Activated CD8-positive, alpha-beta memory T cell treated with anti-CD3 and anti-CD28 coated beads, Interleukin-2, amount 50 U/mL, for 1 hour (primary cell): ENCODE measurements around the gene OTOGL.
A peak's percentile ranks its signal among the peaks of the same experiment; 100 is the strongest.

Experiments used
- DNase-seq: peaks from one replicate; pipeline ENCODE4 v3.0.0-alpha.2; 2020; ENCODE audit errors: extremely low read depth

The OTOGL gene, protein sequence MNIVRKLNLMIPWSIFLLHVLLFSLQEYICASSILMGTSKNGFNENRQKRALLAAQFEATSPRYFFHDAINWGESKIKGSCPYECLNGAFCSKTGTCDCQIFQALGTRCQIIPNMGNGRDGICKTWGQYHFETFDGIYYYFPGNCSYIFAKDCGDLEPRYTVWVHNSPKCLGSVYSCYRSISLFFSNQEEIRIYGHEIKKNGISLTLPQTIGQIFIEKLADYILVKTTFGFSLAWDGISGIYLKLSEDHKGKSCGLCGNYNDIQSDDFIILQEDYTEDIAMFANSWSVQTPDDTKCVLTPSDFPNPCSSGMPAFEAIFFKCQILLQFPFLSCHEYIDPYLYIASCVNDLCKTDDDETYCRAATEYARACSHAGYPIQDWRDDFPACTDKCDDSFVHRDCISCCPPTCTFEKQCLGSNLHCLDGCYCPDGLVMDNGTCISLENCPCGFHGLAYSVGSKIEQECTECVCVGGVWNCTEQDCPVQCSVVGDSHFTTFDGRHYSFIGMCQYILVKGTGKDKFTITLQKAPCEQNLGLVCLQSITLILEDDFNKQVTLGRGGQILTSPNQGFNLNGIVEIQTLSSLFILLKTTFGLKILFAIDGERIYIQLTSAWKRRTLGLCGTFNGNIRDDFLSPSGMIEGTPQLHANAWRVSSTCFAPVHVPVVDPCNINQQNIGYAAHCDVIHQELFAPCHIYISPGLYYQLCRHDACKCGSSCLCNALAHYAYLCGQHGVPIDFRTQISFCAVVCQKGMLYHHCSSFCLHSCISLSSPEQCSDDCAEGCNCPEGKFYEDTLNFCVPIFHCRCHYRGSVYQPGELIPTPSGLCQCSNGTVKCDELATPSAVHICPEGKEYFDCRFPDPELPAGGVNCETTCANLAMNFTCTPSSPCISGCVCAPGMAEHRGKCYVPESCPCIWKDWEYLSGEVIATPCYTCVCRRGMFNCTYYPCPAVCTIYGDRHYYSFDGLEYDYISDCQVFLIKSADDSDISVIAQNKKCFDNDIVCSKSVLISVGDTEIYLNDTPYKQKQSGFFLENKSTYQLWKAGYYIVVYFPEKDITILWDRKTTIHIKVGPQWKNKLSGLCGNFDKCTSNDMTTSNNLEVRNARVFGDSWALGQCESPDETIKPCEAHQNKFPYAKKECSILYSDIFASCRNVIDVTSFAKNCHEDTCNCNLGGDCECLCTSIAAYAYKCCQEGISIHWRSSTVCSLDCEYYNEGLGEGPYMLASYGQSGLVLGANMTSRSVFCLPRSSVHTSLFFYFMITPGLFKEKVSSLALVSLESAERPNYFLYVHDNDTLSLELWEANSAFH (N-terminal part only)

DNA sequence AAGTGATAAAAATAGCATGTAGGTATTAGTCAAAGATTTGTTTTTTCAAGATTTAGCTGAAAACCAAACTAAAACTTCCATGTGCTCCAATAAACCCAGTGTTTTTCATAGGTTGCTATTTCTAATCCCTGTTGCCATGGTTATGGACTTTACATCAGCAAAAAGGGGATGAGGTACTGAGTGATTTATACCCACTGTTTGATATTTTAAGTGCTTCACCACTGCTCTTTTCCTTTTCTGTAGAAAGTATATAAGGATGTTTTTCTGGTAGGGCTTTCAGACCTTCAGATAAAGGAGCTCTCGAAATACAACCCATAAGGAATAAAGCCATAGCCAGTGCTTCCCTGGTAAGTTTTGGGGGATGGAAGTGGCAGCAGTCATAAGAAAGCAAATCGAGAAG is at the start of gene OTOGL:
Gene OTOGL (plus strand): TSS at position 279 of the 400 bp plus-strand sequence. CDS start 109,895 bp downstream, outside the sequence.
- DNase-seq = no peak

DNA sequence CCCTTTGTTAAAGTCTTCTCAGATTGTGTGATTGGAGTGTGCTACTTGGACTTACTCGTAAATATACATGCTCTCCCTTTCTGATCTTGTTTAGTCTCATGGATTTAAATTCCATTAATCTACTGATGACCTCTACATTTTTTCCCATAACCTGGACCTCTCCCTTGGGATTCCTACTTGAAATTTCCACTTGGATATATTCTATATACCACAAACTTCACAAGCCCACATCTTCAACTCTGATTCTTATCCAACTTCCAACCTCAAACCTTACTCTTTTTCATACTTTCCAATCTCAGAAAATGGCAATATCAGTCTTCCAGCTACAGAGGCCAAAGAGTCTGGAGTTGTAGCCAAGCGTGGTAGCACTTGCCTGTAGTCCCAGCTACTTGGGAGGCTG is 49.1 kb upstream of the OTOGL start:
- DNase-seq = no peak

DNA sequence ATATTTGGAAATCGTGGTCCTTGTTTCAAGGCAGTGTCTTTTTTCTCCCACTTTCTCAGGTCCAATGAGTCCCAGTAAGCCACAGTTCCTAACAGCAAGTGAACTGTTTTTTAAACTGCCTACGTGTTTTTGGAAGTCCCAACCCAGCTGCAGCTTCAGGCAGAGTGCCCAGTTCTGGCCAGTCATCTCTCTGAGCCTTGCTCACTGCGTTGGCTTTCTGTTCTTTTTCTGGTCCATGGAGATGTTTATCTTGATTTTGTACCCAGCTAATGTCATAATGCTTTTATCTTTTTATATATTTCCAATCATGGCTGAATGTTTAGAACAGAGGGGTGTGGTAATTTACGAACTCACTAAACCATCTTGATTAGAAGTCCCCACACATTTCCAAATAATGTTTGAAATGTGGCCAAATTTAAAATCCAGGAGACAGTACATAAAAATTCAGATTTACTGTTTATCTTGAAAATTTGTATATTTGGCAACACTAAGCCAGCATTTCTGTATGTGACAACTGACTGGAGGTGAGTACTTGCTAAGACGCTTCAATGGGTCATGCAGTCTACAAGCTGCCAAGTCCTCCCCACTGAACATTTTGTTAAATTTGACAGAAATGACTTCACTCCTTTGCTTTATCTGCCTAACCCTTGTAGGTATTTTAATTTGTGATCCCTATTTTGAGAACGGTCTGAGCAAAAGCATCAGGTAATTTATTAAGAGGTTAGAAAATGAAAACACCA is 46.1 kb upstream of the OTOGL start:
- DNase-seq = no peak

DNA sequence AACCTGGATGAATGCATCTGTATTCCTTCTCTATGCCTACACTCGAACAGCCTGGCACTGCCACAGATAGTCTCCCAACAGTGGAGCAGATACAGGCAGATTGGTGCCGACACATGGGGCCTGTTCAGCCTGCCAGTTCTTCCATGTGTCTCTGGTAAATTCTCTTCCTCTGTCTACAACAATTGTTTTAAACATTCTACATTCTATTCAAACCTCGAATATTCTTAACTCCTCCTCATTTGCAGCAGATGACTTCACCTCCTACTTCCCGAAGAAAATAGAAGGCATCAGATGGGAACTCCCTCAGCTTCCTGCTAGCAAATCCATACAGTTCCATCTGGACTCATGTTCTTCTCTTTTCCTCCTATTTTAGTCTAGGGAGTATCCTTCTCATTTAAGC is 43.1 kb upstream of the OTOGL start:
- no peak for DNase-seq

DNA sequence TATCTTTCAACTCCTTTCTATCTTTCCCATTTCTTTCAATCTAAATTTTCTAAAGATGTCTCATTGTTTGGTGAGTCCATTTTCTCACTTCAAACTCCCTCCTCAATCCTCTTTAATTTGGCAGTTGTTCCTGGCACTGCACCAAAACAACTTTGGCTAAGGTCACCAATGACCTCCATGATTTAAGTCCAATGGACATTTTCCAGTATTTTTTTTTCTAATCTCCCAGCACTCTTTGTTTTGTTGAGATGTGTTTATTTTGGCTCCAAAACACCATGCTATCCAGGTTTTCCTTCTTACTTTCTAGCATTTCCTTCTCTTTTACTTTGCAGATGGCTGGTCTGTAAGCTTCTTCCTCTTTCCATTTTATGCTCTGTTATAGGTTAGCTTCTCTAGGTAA is 42.5 kb upstream of the OTOGL start:
- DNase-seq = no peak

DNA sequence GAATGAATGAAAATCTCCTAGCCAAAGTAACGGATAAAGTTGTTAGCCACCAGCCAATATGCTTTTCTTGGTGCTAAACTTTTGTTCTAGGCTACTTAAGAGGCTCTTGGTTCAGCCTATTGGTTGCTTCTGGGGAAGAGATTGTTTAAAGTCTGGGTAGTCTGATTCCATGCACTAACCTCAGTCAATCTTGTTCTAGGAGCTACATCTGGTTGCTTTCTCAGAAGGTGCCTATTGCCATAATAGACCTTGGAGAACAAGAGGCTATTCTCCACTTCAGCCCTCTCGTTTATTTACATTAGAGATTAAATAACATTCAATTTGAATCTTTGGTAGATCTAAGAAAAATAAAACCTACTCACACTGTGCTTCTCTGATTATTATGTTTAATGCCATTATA is 40.8 kb upstream of the OTOGL start:
- DNase-seq = no peak

DNA sequence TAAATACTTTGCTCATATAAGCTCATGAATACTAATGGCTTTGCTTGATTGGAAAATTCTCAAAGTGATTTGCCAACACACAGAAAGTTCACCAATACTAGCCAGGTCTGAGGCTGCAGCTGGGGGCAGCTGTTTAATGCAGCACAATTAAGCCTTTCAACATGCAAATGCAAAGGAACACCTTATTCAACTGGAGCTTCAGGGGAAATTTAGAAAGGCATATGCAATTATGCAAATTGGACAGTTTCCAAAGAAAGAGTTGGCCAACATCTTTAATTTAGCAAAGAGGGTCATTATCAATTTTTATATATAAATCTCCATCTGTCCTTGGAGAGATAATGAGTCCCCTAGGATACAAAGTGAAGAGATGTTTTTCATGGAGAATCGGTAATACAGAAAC is 40.2 kb upstream of the OTOGL start:
- DNase-seq = no peak

DNA sequence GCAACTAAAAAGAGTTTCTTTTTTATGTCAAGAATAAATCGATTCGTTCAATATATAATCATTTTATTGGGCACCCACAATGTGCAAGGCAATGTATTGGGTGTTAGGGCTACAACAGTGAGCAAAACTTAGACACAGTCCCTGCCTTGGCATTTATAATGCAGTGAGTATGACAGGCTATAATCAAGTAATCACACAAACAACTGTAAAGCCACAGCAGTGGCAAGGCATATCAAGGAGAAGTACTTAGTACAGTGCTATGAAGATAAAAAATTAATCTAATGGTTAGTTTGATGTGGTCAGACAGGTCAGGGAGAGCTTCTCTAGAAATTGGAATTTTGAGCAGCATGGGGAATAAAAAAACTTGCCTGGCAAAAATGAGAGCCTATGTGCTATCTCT is 39.5 kb upstream of the OTOGL start:
- DNase-seq = no peak

DNA sequence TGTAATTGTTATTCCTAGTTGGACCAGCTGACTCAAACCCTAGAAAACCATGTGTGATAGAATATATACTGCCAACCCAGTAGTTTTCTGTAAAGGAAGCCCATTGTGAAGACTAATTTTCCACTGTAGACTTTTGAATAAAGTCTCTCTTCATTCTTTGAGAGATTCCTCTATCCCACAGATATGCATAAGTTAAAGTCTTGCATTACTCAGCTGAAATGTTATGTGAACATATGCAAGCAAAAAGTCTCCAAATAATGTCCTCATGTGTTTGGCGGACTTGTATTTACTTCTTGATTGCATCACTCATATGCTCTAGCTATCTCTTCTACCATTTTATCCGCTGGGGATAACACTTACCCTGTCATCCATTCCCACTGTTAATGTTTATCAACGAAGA is 35.1 kb upstream of the OTOGL start:
- no peak for DNase-seq

DNA sequence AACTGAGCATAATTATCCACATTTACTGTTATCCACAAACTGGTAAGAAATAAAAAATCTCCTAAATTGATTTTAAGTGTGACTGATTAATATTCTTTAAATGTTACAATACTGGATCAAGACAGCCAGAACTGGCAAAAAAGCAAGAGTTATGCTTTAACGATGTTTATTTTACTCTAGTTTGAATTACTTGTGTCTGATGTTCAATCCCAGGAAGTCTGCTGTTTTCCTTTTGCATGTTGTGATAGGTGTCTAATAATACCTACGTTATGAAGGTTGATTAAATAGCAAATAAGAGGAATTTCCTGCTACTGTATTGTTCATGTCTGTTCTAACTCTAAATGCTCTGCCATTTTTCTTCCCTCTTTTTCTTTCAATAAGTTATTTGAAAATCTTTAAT is 34.4 kb upstream of the OTOGL start:
- no peak for DNase-seq

DNA sequence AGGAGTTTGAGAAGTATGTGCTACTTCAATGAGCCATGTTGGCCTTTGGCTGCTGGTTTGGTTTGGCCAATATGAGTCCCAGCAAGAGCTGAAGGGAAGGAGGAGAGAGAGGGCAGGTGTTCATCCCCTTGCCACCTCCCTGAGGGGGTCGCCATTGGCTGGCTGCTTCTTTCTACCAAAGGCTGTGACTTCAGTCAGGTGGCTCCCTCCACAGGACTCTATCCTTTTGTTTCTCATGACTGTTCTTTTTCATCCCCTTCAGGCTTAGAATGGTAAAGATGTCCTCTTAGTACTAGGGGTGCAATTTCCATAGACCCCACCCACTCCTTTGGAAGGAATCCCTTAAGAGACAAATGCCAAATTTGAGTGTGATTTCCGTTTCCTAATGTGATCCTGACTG is 31.2 kb upstream of the OTOGL start:
- DNase-seq = no peak

DNA sequence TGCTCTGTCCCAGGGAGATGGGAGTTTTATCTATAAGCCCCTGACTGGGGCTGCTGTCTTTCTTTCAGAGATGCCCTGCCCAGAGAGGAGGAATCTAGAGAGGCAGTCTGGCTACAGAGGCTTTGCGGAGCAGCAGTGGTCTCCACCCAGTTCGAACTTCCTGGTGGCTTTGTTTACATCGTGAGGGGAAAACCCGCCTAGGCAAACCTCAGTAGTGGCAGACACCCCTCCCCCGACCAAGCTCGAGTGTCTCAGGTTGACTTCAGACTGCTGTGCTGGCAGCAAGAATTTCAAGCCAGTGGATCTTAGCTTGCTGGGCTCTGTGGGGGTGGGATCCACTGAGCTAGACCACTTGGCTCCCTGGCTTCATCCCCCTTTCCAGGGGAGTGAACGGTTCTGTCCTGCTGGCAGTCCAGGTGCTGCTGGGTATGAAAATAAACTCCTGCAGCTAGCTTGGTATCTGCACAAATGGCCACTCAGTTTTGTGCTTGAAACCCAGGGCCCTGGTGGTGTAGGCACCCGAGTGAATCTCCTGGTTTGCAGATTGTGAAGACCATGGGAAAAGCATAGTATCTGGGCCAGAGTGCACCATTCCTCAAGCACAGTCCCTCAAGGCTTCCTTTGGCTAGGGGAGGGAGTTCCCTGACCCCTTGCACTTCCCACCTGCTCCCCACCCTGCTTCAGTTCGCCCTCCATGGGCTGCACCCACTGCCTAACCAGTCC is 15.3 kb upstream of the OTOGL start:
- peak; percentile 11 for DNase-seq

DNA sequence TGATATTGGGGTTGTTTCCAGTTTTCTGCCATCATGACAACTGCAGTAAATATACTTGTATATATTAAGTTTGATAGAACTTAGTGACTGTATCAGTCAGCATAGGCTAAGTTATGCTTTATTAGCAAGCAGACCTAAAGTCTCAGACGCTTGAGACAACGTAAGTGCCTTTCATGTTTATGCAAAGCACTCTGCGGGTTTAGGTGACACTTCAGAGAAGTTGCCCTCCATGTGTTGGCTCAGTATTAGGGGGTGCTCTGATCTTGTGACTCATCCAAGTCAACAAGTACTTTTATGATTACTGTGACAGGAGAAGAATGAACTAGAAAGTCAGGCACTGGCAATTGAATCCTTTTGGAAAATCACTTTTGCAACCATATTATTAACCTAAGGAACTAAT is 13.3 kb upstream of the OTOGL start:
- no peak for DNase-seq

DNA sequence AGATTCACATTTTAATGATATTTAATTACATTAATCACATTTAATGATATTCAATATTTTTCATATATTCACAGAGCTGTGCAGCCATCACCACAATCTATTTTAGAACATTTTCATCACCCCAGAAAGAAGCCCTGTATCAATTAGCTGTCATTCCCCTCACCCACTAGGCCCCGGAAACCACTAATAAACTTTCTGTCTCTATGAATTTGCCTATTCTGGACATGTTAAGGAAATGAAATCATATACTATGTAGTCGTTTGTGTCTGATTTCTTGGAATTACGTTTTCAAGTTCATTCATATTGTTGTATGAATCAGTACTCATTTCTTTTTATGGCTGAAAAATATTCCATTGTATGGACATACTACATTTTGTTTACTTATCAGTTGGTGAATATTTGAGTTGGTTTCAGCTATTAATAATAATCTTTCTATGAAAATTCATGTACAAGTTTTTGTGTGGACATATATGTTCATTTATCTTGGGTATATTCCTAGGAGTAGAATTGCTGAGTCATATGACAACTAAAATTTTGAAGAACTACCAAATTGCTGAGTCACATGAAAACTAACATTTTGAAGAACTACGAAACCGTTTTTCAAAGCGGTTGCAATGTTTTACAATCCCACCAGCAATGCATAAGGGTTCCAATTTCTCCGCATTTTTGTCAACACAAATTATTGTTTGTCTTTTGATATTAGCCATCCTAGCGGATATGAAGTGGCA is 11.7 kb upstream of the OTOGL start:
- DNase-seq = no peak

DNA sequence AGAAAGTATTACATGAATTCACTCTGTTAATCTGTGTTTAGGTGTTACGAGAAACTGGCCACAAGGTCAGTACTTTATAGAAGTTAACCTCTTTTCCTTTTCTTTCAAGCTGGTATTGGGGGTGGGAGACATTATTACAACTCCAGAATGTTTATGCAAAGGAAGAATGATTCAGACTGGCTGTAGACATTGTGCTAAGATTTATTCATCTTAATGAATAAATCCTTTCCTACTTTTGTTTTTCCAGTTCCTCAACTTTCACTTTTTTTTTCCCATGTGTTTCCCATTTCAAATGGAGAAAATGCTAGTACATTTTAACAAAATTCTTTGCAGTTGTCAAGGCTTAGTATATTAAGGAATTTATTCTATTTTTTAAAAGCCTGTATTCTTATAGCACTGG is 1.3 kb downstream of the OTOGL start:
- DNase-seq = no peak

DNA sequence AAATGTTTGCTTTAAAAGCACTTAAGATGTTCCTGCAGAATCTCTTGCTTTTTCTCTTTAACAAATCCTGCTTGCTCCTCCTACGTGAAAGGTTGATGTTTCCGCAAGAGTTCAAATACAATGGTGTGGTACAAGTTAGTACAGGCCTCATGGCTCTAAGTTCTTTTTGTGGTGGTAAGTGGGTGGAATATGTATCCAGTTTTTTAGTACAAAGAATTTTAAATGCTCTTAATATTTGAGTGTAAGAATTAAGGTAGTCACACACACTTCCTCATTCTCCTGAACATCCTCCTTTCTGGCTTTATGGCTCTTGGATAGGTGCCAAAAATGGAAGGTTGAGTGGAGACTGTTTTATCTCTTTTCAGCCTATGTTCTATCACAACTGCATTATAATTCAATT is 1.8 kb downstream of the OTOGL start:
- no peak for DNase-seq

DNA sequence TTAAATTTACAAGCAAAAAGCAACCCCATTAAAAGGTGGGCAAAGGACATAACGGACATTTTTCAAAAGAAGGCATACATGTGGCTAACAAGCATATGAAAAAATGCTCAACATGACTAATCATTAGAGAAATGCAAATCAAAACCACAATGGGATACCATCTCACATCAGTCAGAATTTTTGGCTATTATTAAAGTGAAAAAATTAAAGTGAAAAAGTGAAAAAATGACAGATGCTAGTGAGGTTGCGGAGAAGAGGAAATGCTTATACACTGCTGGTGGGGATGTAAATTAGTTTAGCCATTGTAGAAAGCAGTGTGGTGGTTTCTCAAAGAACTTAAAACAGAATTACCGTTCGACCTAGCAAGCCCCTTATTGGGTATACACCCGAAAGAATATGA is 7.9 kb downstream of the OTOGL start:
- no peak for DNase-seq

DNA sequence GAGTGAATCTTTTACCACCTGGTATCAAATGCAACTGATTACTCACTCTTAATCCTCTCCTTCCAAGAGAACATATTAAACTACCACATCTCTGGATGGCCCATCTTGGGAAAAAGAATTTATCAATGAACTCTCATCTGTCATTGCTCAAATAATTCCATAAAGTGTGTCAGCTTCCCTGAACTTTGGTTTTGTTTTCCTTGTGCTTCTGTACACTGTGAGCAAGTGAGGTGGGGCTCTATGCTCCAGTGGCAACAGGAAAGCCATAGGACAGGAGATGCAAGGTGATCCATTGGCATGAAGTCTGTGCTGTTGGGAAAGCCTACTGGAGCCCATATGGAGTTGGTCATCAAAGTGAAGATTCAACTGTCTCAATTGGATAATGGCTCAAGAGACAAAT is 17.4 kb downstream of the OTOGL start:
- DNase-seq = no peak

DNA sequence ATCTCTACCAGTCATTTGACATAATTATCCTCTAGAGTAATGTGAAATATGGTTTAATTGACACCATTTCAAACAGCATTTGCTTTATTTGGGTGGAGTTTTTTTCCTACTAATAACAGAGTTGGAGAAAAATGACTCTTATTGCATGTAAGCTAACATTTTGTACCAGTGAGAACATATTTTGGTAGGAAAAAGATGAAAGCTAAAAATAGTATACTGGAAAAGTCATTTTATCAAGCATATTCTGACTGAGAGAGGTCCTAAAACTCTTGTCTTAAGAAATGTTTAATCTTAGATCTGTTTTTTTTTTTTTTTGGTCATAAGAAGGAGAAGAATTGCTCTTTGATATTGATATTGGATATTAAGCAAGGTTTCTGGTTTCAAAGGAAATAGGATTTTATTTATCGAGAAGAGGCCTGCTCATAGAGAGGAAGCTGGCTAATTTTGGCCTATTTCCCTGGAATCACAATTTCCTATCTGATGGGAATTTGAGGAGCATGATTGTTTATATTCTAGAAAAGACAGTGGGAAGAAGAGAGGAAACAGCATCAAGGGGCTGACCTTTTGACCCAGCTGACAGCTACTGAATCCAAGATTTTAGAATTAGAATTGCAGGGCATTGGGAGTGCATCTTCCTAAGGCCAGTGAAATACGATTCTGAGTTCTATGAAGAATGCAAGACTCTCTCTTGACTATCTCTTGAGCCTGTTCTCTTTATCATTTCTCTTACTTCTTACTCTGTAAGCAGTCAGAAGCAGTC is 19.4 kb downstream of the OTOGL start:
- DNase-seq = no peak
